Type B pancreatic cell (in vitro differentiated cells): ENCODE measurements around the gene LRRC75B. TPM values are rescaled to one million over a fixed set of nuclear protein-coding genes. Genes with fewer than 3 reads are reported as not detected.
"Not testable (repeated sequence)": the region's sequence is repeated elsewhere in the genome, so short reads cannot be mapped to it uniquely, and the experiment has no call there.

Experiments
- DNase-seq: peaks from one replicate; pipeline ENCODE4 v3.0.0; 2021; ENCODE audit warnings: mixed read lengths; ENCODE audit not compliant: unreplicated experiment; ENCODE audit errors: extremely low spot score
- H3K27ac Mint-ChIP-seq: 2 replicates; pipeline ENCODE4 v1.8.0; 2021; ENCODE audit warnings: mild to moderate bottlenecking, mixed read lengths
- H3K27me3 Mint-ChIP-seq: 2 replicates; pipeline ENCODE4 v1.8.0; 2021; ENCODE audit warnings: mixed read lengths
- H3K36me3 Mint-ChIP-seq: 2 replicates; pipeline ENCODE4 v1.8.0; 2021; ENCODE audit warnings: mixed read lengths
- H3K4me1 Mint-ChIP-seq: one replicate; pipeline ENCODE4 v1.8.0; 2021; ENCODE audit warnings: mixed read lengths; ENCODE audit not compliant: unreplicated experiment
- H3K4me3 Mint-ChIP-seq: 2 replicates; pipeline ENCODE4 v1.8.0; 2021; ENCODE audit warnings: mild to moderate bottlenecking, mixed read lengths
- H3K9me3 Mint-ChIP-seq: 2 replicates; pipeline ENCODE4 v1.8.0; 2021; ENCODE audit warnings: mixed read lengths
- CTCF ChIP-seq: fragments of 200-600 bp; sonication (generic); conservative IDR thresholded peaks from 2 replicates; pipeline ENCODE4 v1.5.0; 2021; ENCODE audit warnings: antibody characterized with exemption, mild to moderate bottlenecking
- long read RNA-seq: library from polyadenylated mRNA; unstranded; transcript quantifications from one replicate; pipeline ENCODE4 v2.0.0, GENCODE V29; 2020
- total RNA-seq: library from RNA; stranded (reverse); gene quantifications from 2 replicates; pipeline ENCODE4 v1.2.1, GENCODE V29; 2021; ENCODE audit warnings: low replicate concordance

The LRRC75B gene
- total RNA-seq: 6.5 and 18.6 TPM in 2 replicates
- long read RNA-seq, partial matches to known transcripts: 1 of 1 reads
- long read RNA-seq, other reads (novel, unspliced or antisense): 0 of 1 reads

GRCh38 chr22:24592851-24593558, at the start of gene LRRC75B:
Gene LRRC75B (minus strand): TSS chr22:24593073. CDS start chr22:24593039, 34 bp downstream.
- H3K4me1 Mint-ChIP-seq: no peaks in the 10 kb centered on the region
- no peaks in the 10 kb centered on the region for H3K27me3 Mint-ChIP-seq
- no peaks in the 10 kb centered on the region for H3K9me3 Mint-ChIP-seq
- peak within 1 kb of the TSS; percentile 94 for H3K4me3 Mint-ChIP-seq
- H3K27ac Mint-ChIP-seq: peak within 1 kb of the TSS; percentile 77
- DNase-seq: peak; percentile 90
- H3K36me3 Mint-ChIP-seq: no peaks in the 10 kb centered on the region
- no peak for TF ChIP-seq CTCF

- H3K27me3 Mint-ChIP-seq, H3K36me3 Mint-ChIP-seq, H3K27ac Mint-ChIP-seq, H3K9me3 Mint-ChIP-seq, H3K4me3 Mint-ChIP-seq, DNase-seq, H3K4me1 Mint-ChIP-seq: not testable (repeated sequence)
These were observed 49.4 kb upstream of the LRRC75B start for GRCh38 chr22:24642307-24642706.

GRCh38 chr22:24636513-24636912, 43.6 kb upstream of the LRRC75B start:
- DNase-seq, H3K4me3 Mint-ChIP-seq, H3K36me3 Mint-ChIP-seq, H3K9me3 Mint-ChIP-seq, H3K27me3 Mint-ChIP-seq, H3K27ac Mint-ChIP-seq: not testable (repeated sequence)
- H3K4me1 Mint-ChIP-seq: peaks cover 11% of the 10 kb centered on the region

GRCh38 chr22:24634776-24635389, 42.0 kb upstream of the LRRC75B start:
- H3K27ac Mint-ChIP-seq: not testable (repeated sequence)

GRCh38 chr22:24633231-24634023, 40.6 kb upstream of the LRRC75B start:
- not testable (repeated sequence) for H3K9me3 Mint-ChIP-seq, H3K27me3 Mint-ChIP-seq, H3K36me3 Mint-ChIP-seq, DNase-seq
- H3K4me3 Mint-ChIP-seq: peak overlapping the region; percentile 65
- H3K27ac Mint-ChIP-seq: peak overlapping the region; percentile 46
- H3K4me1 Mint-ChIP-seq: peaks cover 24% of the 10 kb centered on the region

More at GRCh38 chr22:24634776-24635389, 42.0 kb upstream of the LRRC75B start:
- not testable (repeated sequence) for H3K4me3 Mint-ChIP-seq, DNase-seq, H3K27me3 Mint-ChIP-seq, H3K36me3 Mint-ChIP-seq, H3K9me3 Mint-ChIP-seq
- peaks cover 24% of the 10 kb centered on the region for H3K4me1 Mint-ChIP-seq
- TF ChIP-seq CTCF: peak; percentile 52

- H3K36me3 Mint-ChIP-seq, H3K27me3 Mint-ChIP-seq, H3K9me3 Mint-ChIP-seq, H3K4me3 Mint-ChIP-seq, DNase-seq: not testable (repeated sequence)
- Mint-ChIP-seq H3K4me1 (peaks cover 24% of the 10 kb centered on the region), H3K27ac (peak overlapping the region; percentile 46)
These were observed 39.8 kb upstream of the LRRC75B start for GRCh38 chr22:24632642-24633041.

GRCh38 chr22:24631430-24632122, 38.7 kb upstream of the LRRC75B start:
- not testable (repeated sequence) for H3K36me3 Mint-ChIP-seq, H3K9me3 Mint-ChIP-seq, H3K27me3 Mint-ChIP-seq, H3K4me3 Mint-ChIP-seq, DNase-seq
- Mint-ChIP-seq H3K4me1 (peaks cover 24% of the 10 kb centered on the region), H3K27ac (peak overlapping the region; percentile 69)

GRCh38 chr22:24630812-24631427, 38.0 kb upstream of the LRRC75B start:
- H3K27me3 Mint-ChIP-seq, H3K9me3 Mint-ChIP-seq, H3K4me3 Mint-ChIP-seq, H3K36me3 Mint-ChIP-seq, DNase-seq: not testable (repeated sequence)
- peak overlapping the region; percentile 69 for H3K27ac Mint-ChIP-seq
- H3K4me1 Mint-ChIP-seq: peaks cover 24% of the 10 kb centered on the region
